ENCODE data around the gene TRRAP.

DNA sequence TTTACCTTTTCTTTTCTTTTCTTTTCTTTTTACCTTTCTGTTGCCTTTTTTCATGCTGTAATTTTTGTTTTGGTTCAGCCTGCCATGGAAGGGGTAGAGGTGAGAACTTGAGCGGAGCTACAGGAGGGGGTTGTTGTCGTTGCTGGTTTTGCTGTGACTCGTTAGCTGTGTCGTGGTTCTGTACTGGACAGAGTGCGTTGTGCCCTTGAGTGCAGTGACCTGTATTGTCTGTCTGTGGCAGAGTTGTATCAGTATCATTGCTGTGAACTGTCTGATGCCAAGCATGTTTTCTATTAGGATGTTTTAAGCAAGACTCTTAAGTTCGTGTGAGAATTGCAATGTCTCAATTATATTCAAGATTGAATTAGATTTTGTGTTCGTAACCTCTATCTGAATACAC is 67.5 kb downstream of the TRRAP start:
- no peak for TF ChIP-seq POLR2A (IDR thresholded peaks at IDR 0.05)
- TF ChIP-seq, protein P1, sequence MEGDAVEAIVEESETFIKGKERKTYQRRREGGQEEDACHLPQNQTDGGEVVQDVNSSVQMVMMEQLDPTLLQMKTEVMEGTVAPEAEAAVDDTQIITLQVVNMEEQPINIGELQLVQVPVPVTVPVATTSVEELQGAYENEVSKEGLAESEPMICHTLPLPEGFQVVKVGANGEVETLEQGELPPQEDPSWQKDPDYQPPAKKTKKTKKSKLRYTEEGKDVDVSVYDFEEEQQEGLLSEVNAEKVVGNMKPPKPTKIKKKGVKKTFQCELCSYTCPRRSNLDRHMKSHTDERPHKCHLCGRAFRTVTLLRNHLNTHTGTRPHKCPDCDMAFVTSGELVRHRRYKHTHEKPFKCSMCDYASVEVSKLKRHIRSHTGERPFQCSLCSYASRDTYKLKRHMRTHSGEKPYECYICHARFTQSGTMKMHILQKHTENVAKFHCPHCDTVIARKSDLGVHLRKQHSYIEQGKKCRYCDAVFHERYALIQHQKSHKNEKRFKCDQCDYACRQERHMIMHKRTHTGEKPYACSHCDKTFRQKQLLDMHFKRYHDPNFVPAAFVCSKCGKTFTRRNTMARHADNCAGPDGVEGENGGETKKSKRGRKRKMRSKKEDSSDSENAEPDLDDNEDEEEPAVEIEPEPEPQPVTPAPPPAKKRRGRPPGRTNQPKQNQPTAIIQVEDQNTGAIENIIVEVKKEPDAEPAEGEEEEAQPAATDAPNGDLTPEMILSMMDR (IDR thresholded peaks at IDR 0.05): no peak
